Superior temporal gyrus (tissue), 1 donor: ENCODE data around the gene HLA-F.

Source experiments
- DNase-seq: peaks from one replicate; pipeline ENCODE4 v3.0.0-alpha.2; 2016; ENCODE audit errors: extremely low spot score

Gene HLA-F

DNA sequence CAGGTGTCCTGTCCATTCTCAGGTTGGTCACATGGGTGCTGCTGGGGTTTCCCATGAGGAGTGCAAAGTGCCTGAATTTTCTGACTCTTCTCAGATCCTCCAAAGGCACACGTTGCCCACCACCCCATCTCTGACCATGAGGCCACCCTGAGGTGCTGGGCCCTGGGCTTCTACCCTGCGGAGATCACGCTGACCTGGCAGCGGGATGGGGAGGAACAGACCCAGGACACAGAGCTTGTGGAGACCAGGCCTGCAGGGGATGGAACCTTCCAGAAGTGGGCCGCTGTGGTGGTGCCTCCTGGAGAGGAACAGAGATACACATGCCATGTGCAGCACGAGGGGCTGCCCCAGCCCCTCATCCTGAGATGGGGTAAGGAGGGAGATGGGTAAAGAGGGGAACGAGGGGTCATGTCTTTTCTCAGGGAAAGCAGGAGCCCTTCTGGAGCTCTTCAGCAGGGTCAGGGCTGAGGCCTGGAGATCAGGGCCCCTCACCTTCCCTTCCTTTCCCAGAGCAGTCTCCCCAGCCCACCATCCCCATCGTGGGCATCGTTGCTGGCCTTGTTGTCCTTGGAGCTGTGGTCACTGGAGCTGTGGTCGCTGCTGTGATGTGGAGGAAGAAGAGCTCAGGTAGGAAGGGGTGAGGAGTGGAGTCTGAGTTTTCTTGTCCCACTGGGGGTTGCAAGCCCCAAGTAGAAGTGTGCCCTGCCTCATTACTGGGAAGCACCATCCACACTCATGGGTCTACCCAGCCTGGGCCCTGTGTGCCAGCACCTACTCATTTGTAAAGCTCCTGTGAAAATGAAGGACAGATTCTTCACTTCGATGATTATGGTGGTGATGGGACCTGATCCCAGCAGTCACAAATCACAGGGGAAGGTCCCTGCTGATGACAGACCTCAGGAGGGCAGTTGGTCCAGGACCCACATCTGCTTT, 2.0 kb downstream of the HLA-F start:
- DNase-seq, result no peak

GRCh38 chr6:29726001-29726400, 2.8 kb downstream of the HLA-F start:
- DNase-seq, result no peak

GRCh38 chr6:29726571-29727194, 3.4 kb downstream of the HLA-F start:
- no peak for DNase-seq

DNA sequence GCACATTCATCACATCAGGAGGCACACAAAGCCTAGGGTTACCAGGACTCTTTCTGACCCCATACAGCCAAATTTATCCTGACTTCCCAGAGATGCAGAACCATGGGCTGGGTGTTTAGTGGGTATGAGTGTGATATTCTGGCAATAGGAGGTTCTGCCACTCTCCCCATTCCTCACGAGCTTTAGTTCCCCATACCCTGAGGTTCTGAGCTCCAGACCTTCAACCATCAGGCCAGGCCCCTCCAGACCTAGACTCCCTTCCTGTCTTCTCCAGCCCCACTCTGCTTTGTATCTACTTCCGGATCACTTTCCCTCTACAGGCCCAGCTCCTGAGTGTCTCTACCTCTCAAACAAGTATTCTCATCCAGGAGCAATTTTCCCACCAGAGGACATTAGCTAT, 4.4 kb downstream of the HLA-F start:
- DNase-seq, result no peak

GRCh38 chr6:29728173-29728874, 5.1 kb downstream of the HLA-F start:
- no peak for DNase-seq

GRCh38 chr6:29728875-29729270, 5.6 kb downstream of the HLA-F start:
- DNase-seq, result no peak

DNA sequence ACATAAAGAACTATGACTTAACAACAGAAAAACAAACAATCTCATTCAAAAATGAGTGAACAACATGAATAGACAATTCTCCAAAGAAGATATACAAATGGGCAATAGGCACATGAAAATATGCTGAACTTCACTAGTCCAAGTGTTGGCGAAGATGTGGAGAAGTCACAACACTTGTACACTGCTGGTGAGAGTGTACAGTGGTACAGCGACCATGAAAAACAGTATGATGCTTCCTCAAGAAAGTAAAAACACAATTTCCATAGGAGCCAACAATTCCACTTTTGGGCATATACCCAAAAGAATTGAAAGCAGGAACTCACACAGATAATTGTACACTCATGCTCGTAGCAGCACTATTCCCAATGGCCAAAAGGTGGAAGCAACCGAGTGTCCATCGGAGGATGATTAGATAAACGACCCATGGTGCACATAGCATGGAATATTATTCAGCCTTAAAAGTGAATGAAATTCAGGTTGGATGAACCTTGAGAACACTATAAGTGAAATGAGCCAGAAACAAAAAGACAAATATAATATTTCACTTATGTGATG, 6.6 kb downstream of the HLA-F start:
- no peak for DNase-seq

DNA sequence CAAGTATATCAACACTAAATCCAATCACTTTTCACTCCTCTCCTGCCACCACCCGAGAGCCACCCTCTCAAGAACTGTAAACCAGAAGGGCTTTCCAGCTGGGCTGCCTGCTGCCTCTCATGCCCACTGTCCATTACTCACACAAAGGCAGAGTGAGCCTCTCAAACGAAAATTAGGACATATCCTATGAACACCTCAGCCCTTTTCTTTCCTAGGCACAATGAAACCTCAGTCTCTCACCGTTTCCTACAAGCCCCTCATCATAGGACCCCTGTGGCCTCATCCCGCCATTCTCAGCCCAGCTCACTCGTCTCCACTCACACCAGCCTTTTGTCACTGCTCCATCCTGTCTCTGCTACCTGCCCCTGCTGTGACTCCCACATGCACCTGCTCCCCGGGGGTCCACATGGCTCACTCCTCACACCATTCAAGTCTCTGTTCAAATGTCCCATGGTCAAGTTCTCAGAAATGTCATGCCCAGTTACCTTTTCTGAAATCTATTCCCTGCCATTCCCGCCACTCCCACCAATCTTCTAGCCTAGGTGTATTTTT, 7.4 kb downstream of the HLA-F start:
- no peak for DNase-seq

GRCh38 chr6:29731281-29731680, 8.0 kb downstream of the HLA-F start:
- no peak for DNase-seq

DNA sequence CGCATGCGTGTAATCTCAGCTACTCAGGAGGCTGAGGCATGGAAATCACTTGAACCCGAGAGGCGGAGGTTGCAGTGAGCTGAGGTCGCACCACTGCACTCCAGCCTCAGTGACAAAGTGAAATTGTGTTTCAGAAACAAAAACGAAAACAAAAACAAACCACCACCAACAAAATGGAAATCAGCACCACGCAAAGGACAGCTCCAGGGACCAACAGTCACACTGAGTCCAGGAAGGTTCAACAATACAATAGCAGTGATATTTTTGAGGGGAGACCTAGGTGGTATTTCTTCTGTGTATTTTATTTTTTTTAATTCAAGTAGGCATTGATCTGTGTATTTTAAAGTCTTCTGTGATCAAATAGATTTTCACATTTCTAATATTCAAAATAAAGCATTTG, 9.8 kb downstream of the HLA-F start:
- DNase-seq, result no peak

DNA sequence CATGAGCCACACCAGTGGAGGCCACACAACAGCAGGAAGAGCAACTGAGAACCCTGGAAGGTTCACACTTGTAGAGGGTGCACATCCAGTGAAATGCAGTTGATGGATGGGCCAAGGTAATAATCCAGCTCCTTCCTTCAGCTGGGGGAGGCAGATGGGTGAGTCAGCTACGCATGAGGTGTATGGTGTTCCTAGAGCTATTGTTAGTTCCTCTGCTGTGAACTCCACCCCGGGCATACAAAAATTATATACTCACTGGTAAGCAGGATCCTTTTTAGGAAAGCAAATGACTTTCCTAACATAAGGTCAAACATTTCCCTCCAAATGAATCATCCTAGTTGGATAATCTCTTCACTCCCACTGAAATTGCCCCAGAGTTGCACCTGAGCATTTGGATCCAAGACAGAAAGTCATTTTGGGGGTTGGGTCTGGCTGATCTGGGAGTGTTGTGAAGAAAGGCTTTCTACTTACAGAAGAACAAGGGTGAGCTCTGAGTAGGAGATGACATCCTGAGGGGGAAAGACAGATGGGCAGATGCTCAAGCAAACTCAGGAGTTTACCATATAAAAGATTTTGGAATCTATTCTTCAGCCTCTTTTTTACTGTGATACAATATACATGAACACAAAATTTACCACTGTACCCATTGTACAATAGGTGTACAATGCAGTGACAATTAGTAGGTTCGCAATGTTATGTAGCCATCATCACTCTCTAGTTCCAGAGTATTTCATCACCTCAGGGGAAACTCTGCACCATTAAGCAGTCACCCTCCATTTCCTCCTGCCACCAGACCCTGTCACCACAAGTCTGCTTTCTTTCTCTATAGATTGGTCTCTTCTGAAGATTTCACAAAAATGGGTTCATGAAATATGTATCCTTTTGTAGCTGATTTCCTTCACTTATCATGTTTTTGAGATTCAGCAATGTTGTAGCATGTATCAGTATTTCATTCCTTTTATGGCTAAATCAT, 11.1 kb downstream of the HLA-F start:
- no peak for DNase-seq

DNA sequence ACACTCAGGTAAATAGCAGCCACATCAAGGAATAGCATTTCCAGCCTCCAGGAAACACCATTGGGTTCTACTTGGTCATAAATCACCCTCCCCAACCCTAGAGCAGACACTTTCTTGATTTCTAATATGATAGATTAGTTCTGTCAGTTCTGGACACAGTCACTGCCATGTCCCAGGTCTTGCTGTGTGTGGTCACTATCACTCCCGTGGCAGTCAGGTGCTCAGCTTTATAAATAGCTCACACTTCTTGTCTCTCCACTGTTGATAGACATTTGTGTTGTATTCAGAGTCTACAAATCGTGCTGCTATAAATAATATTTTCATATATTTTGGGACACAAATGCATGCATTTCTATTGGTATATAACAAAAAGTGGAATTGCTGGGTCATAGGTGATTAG, 13.3 kb downstream of the HLA-F start:
- no peak for DNase-seq

- DNase-seq, result peak; percentile 76
Observed at GRCh38 chr6:29737707-29738630, 14.7 kb downstream of the HLA-F start.

- no peak for DNase-seq
Observed at GRCh38 chr6:29739136-29739881, 16.1 kb downstream of the HLA-F start.

- no peak for DNase-seq
Observed at GRCh38 chr6:29739882-29740261, 16.6 kb downstream of the HLA-F start.

- no peak for DNase-seq
Observed at GRCh38 chr6:29741592-29741991, 18.4 kb downstream of the HLA-F start.

DNA sequence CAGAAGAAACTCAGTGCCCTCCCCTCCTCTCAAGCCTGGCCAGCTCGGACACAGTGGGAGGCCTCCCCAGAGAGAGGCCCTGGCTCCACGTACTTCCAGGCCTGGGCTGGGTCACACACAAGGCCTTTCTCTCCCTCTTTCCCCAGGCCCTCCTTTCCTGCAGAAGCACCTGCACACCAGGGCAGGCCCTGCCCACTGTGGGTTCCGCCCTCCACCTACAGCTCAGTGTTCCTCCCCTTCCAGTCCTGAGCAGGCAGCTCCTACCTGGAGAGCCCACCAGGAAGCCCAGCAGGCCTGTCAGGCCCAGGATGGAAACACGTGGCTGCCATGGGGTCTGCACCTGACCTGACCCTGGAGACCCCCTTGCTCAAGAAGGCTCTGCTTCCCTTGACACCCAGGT, 18.9 kb downstream of the HLA-F start:
- no peak for DNase-seq

DNA sequence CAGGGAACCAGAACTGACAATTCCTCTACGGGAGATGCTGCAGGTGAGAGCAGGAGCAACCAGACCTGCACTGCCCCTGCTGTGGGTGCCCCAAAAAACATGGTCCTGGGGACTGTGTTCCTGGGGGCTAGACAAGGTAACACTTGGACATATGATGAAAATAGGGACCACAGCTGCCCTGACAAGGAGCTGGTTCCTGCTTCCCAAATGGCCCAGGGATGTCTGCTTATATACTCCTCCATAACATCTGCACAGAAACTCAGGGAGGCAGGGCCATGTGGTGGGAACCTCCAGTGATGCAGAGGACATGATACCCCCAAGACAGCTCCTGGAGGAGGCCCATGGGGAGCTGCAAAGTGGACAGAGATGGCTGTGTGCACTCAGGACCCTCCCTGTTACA, 19.8 kb downstream of the HLA-F start:
- DNase-seq, result no peak

DNA sequence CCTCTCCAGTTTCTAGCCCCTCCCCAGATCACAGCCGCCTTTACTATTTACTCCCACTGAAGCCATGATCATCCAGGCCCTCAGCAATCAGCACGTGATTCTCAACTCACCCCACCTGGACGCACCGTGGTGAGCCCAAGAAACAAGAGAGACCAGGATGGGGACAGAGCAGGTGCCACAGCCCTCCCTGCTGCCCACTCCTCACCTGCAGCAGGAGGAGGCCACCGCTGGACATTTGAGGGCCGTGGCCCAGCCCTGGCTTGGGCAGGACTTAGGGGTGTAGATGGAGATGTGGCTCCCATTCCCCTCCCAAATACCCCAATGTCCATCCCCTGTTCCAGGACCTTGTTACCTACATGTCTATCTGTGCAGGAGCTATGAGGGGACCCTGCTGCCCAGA, 20.3 kb downstream of the HLA-F start:
- DNase-seq, result no peak
